HG03066 (cell line): ENCODE measurements around the gene ANO4.

Experiments used
- ATAC-seq: cut with Tn5 transposase; IDR thresholded peaks from one replicate; pipeline ENCODE4 v1.9.1; 2021; ENCODE audit warnings: low read depth; ENCODE audit not compliant: unreplicated experiment

Gene ANO4

DNA sequence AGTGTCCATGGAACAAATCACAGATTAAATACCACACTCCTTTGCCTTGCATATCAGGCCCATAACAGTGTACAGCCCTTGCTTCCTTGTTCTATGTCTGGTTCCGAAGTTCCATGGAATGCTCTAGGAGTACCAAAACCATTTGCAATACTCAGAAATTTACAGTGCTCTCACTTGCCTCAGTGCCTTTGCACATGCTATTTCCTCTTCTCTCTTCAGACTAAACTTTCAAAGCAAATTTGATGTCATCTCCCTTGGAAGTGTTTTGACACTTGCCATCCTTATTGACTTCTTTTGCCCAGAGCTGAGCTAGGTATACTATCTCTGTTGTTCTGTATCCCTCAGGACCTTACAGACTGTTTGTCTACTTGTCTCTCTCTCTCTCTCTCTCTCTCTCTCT lies 6.1 kb downstream of the ANO4 start:
- ATAC-seq = no peak

DNA sequence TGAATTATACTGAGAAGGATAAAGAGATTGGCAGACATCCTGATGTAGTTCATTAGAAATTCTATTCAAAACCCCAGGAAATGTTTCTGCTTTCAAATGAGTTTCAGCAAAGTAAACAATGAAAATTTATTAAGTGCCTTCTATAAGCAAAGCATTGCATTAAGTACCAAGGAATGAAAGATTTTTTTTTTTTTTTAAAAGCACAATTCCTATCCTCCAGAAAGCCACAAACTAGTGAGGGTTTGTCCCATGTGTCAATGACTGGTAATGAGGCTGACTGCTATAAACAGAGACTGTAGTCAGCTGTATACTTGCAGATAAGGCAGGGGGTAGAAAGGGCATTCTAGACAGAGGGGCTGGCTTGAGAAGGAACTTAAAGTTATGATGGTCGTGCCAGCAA lies 6.7 kb downstream of the ANO4 start:
- ATAC-seq = no peak

DNA sequence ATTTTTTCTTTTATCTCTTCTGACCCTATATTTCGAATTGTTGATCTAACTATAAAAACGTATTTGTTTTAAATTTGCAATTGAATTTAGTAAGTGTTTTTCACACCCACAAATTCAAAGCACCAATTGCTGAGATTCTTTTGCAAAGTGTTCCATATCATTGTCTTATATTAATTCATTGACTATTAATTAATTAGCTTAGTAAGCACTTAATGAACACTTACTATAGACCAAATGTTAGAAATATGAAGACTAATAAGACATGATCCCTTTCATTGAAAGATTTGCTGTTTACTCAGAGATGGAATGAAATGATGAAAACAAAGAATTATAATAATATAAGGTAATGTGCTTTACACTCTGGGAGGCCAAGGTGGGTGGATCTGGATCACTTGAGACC lies 14.2 kb downstream of the ANO4 start:
- no peak for ATAC-seq

DNA sequence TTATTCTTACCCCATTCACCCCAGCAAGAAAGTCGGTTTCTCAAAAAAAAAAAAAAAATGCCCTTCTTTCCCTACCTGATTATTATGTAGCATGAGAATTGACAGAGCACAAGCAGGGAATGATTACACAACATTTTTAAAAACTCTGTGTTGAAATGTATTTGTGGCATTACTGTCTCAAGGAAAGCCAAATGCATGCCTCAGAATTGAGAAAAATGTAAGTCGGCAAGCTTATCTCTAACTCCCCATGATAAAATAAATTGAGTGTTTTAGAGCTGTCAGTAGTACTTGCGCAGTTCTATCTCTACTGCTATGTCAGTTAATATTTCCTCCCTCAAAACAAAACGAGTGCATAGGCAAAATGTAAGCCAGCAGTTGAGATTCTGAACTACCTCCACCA lies 25.7 kb downstream of the ANO4 start:
- ATAC-seq = no peak

DNA sequence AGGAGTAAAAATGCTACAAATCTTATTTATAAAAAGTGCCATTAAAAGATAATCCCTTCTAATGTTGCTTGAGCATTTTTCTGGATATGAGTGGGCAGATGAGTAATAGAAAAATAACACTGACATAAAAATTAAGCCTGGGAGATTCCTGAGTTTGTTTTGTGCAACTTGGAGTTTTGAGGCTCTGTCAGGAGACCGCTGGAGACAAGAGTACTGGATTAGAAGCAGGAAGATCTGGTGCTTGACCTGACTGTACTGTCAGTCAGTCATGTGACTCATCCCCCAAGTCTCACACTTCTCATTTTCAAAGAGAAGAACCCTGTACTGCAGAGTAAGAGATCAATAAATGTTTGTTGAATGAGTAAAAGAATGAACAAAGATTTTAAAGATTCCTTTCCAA lies 29.4 kb downstream of the ANO4 start:
- ATAC-seq = no peak

DNA sequence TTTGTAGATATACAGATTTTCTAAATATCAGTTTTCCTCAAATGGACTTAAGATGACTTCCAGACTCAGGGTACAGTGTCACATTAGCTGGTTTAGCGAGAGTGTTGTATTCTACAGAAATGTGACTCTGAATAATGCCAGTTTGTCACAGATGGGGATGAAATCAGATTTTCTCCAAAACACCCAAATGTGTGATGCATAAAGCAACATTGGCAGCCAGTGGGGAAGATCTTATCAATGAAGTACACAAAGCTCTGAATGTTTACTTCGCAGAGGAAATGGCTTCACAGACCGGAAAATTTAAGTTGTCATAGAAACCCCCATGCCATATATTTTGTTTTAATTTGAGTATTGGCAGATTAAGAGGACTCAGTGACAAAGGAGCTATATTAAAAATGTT lies 29.9 kb downstream of the ANO4 start:
- no peak for ATAC-seq

DNA sequence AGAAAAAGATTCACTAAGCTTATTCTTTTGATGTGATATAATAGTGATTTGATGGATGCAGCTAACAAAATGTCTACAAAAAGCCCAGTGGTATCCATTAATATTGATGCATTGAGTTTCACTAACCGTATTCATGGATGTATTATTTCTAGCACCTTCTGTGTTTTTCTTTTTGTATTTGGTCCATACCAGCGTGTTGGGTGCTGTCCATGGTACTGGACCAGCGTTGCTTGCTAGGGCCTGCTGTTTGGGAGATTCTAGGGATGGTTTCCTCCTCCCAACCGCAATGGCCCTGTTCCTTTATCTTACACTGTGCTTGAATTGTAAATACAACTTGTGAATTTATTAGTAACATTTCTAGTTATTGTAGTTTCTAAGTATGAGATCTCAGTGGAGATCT lies 31.7 kb downstream of the ANO4 start:
- ATAC-seq = no peak

DNA sequence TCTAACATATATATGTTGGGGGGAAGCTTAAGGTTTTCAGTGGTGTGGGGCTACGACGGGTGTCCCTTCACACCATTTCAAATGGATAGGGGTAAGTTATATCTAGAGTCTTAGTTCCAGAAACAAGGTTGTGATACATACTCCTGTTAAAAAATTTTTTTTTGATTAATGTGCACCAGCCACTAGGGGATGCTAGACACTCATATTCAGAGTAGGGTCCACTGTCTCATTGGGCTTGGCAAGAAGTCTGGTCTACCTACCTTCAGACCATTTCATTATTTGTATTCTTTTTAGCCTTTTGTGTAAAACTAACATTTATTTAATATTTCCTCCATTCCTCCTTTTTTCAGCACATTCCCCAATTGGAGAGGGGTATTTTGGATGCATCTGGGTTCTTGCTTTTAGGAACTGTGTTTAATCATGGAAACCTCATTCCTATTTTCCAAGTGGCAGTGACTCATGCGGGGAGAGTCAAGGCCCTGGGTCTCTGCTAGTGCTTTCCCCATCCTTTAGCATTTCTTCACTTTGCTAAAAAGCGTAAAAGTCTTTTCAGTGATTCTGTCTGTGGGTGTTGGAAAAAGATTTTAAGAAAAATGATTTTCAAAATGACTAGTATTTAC lies 33.4 kb downstream of the ANO4 start:
- no peak for ATAC-seq

DNA sequence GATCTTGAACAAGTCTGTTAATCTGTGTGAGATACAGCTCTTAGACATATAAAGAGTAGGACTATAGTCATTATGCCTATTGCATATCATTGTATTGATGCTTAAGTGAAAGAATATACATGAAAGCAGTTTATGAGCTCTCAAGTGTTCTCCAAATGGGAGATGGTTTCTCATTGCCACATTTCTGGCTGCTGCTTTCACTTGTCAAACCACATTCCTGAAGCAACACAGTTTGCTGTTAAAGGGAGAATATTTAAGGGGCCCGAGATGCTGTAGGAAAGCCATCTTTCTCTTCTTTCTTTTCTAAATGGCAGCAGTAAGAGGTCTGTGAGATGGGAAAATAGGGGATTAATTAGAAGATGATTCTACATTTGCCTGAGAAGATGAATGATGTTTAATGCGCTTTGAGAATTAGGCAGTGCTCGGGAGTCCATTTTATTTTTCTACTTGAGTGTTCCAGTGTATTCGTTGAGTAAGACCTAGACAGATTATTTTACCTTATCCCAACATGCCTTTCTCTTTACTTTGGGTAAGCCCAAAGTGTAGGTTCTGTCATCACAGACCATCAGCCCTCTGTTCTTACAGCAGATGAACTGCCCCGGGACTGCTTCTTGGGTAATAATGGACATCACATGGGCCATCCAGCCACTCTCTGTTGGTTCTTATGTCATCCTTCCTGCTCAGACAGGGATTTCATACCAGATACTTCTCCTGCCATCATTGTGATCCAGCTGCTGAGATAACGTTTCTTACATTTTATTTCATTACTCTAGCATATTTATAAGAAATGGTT lies 35.6 kb downstream of the ANO4 start:
- no peak for ATAC-seq

DNA sequence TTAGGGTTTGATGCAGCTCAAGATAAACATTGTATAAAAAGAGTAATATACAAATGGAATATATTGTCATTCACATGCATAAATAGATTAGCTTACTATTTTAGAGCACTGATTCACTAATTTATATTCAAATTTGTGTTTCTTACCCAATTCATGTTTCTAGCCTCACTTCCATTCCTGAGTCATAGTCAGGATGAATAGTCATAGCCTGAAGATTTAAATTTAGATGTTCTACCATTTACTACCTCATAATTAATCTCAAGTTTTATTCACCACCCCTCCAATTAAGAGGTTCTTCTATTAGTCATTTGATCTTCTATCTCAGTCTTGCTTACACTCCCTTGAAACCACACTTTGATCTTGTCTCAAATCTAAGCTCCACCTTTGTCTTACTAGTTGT lies 38.7 kb downstream of the ANO4 start:
- no peak for ATAC-seq

DNA sequence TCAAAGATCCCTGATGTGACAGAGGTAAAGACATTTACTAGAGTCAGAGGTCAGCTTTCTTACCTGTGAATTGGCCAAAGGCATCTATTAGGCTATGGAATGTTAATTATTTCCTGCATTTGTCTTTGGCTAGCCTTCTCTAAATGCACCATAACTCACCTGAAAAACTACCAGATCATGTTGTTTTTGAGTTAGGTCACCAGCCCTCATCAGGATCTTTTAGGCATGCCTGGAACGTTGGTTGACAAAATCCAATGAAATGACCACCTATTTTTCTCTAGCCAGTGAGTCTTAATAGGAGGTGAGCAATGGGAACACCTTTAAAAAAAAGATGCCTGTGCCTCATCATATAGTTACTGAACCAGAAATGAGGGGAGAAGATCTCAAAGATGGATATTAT lies 46.2 kb downstream of the ANO4 start:
- no peak for ATAC-seq

DNA sequence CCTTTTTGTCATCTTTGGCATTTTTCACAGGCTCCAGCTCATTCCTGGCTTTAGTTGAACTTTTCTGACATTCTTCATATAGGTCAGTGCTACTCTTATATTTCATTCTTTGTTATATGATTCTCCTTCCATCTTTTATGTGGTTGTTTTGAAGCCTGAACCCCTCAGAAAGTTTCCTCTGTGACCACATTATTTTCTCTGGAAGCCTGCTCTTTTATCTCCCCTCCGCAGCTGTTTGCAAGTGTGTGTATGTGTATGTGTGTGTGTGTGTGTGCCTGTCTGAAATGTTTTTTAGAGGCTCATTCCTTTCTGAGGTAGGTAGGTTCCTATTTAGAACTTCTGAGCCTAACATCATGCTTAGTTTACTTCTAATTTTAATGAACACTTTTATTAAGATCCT lies 47.6 kb downstream of the ANO4 start:
- ATAC-seq = no peak

DNA sequence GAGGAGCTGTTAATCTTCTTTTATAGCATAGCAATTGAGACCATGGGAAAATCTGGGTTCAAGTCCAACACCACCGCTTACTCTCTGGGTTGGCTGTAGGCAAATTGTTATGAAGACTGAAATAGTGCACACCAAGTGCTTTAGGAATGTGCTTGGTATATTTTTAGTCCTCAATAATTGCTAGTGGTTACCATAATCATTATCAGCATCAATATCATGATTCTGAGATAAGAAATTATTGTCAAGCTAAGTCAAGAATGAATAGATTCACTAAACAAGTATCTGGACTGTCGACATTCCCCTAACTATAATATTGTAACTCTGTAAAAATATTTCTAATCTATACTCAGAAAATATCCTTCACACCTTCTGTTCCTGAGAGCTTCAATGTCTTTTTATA lies 48.5 kb downstream of the ANO4 start:
- ATAC-seq = no peak

DNA sequence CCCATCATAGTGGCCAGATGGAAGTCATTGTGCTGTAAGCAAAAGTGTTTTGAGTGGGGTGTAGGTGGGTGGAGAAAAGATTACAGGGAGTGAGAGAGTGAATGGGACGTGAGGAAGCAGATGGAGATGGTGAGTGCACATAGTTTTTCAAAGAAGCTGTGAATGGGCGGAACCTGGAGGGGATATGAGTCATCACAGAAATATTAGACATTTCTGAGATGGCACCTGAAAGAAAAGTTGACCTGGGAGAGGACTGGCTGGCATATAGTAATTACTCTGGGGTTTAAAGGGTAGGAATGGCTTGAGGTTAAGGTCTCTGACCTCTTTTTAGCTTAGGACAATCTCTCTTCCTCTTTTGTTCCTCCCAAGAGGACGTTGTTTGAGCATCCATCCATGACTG lies 50.5 kb downstream of the ANO4 start:
- ATAC-seq = no peak

DNA sequence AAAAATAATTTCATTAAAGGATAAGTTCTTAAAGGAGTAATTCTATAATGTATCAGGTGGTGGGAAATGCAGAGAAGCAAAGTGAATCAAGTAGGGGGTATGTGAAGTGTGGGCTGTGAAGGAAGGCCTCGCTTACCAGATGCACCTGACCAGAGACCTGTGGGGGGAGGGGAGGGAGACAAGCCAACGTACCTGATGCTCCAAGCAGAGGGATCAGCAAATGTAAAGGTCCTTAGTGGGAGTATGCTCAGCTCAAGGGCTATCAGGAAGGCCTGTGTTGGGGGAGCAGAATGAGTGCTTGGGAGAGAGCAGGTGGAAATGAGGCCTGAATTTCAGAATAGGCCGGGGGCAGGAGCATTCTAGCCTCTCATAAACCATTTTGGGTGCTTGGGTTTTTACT lies 57.1 kb downstream of the ANO4 start:
- no peak for ATAC-seq

DNA sequence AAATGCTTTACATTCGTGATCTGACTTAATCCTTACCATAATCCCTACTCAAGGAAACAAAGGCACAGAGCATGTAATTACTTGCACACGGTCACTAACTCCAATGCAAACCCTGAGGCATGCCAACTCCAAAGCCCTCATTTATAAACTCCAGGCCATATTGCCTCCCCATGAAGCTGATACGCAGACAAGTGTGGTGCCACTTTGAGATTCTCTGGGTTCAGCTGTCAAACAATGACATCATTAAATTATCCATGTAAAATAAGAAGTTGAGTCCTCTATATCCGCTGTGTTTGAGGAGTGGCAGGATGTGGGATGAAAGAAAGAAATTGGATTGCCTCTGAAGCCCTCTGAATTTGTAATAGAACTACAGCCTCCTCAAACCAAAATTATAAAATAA lies 62.8 kb downstream of the ANO4 start:
- ATAC-seq = no peak

DNA sequence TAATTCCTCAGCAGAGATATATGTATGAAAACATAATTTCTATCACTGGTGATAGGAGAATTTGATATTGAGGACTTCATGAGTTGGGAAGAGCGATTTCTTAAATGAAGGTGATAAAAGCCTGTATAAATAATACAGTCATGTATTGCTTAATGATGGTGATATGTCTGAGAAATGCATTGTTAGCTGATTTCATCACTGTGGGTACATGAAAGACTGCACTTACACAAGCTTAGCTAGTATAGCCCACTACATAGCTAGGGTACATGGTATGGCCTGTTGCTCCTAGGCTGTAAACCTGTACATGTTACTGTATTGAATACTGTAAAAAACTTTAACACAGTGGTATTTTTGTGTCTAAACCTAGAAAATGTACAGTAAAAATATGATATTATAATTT lies 63.4 kb downstream of the ANO4 start:
- no peak for ATAC-seq

DNA sequence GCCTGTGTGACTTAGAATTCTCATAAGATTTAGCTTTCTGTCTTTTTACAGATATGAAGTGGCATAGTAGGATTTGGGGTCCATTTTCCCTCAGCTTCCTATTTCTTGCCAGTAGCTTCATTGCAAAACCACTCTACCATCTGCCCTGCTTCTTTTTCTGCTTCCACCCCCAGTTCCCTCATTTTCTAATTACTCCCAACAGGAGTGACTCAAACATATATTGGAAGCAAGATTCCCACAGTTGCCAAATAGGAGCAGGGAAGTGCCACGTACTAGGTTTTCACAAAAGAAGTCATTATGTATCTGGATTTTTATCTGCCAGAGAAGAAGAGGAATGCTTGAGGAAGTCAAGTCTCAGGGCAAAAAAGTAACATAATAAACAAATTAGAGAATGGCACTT lies 64.1 kb downstream of the ANO4 start:
- ATAC-seq = no peak

DNA sequence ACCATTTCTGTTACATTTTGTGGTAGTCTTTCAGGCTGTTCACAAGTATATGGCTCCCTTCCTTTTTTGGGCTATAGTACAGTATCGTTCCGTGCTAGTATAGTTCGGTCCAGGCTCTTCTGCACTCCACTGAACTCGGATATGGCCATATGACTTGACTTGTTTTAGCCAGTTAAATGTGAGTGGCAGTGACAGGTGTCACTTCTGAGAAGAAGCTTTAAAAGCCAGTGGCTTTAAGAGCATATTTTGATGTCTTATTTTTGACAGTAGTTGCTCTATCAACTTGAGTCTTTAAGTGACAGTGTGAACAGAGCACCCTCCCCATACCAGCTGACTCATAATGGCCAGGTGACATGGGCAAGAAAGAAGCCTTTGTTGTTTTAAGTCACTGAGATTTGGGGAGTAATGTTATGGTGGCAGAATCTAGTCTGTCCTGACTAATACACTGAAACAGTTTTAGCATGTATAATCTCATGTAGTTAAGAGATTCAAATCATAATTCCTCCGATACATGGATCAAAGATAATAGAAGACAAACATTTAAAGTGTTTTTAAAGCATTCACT lies 64.6 kb downstream of the ANO4 start:
- no peak for ATAC-seq

DNA sequence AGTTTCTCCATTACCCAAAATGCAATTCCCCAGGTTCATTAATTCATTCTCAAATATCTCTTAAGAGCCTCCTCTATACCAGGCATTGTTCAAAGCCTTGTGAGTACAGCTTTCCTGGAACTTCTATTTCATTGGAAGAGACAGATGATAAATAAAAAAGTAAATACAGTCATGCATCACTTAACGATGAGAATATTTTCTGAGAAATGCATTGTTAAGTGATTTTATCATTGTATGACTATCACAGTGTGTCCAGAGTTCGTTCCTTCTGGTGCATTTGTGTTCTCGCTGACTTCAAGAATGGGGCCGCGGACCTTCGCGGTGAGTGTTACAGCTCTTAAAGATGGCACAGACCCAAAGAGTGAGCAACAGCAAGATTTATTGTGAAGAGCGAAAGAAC lies 66.0 kb downstream of the ANO4 start:
- no peak for ATAC-seq

DNA sequence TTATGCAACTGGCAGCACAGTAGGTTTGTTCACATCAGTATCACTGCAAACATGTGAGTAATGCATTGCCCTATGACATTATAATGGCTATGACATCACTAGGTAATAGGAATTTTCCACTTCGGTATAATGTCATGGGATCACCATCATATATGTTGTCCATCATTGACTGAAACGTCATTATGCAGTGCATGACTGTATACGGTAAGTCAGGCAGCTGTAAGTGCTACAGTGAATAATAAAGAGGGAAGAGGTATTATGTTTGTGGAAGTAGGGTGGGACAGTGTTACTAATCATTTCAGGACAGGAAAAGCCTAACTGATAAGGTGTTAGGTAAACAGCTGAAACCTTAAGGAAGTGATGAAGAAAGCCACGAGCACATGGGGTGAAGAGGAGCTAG lies 68.1 kb downstream of the ANO4 start:
- no peak for ATAC-seq

DNA sequence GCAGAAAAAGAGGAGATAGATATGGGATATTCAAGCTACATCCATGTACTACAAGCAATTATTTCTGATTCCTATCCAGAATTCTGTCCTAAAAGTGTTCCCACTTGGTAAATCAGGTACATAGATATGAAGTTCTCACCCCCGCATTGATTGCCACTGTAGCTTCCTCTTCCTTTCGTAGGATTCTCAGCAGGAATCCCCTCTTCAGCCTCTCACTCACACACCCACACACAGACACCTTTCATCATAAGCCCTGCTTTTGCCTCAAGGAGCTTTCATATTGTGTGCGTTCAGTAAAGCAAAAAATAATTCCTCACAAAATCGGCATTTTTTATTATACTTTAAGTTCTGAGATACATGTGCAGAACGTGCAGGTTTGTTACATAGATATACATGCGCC lies 69.8 kb downstream of the ANO4 start:
- ATAC-seq = no peak
